NOMO-1 (cell line): ENCODE results near the gene TSPAN17.

Experiments
- DNase-seq, 2 experiments: peaks; one replicate each; lab custom pipeline; 2025; ENCODE audit not compliant: unreplicated experiment in 2 of 2; lab: John Stamatoyannopoulos, UW

The TSPAN17 gene

GRCh38 chr5:176658817-176659511 is 11.7 kb downstream of the TSPAN17 start:
- peak; percentile 11 to 15 for DNase-seq

DNA sequence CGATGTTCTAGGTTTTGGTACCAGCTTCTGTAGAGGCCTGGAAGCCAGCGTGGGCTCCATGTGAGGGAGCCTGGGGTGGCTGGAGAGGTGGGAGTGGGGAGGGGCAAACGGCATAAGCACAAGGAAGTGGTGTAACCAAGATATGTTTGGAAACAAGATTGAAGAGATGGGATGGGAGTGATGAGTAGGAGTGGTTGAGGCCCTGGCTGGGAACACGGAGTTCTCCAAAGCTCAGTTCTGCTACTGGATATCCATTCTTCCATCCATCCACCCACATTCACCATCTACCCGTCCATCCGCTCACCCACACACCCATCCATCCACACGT is 12.2 kb downstream of the TSPAN17 start:
- no peak for DNase-seq

DNA sequence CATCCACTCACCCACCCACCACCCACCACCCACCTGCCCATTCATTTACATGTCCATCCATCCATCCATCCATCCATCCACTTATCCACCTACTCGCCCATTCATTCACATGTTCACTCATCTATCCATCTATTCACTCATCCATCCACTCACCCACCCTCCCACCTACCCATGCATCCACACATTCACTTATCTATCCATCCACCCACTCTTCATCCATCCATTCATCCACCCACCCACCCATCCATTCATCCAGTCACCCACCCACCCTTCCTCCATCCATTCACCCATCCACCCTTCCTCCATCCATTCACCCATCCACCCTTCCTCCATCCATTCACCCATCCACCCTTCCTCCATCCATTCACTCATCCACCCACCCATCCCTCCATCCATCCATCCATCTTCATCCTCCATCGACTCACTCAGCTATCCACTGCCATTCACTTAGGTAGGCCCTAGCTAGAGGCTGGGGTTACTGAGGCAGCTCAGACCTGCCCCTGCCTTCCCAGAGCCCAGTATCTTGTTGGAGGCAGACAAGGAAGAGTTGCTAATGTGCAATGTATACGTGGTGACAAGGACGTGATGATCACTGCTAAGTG is 12.7 kb downstream of the TSPAN17 start:
- DNase-seq = no peak

DNA sequence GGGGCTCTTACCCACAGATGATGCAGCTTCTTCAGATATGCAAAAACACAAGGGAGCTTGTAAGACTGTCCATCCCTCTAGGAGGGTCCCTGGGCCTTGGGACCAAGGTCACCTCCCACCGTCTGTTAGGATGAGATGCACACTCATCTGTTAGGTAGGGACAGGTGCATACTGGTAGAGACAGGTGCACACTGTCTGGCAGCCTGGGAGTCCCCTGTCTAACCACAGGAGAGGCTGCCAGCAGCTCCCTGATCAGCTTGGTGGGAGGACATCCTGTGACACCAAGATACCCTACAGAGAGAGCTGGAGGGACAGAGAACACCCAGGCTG is 13.2 kb downstream of the TSPAN17 start:
- no peak for DNase-seq

- DNase-seq = peak; percentile 43 to 65
Observed at GRCh38 chr5:176660860-176661641, 13.8 kb downstream of the TSPAN17 start.

GRCh38 chr5:176661676-176662075 is 14.4 kb downstream of the TSPAN17 start:
- DNase-seq = no peak

DNA sequence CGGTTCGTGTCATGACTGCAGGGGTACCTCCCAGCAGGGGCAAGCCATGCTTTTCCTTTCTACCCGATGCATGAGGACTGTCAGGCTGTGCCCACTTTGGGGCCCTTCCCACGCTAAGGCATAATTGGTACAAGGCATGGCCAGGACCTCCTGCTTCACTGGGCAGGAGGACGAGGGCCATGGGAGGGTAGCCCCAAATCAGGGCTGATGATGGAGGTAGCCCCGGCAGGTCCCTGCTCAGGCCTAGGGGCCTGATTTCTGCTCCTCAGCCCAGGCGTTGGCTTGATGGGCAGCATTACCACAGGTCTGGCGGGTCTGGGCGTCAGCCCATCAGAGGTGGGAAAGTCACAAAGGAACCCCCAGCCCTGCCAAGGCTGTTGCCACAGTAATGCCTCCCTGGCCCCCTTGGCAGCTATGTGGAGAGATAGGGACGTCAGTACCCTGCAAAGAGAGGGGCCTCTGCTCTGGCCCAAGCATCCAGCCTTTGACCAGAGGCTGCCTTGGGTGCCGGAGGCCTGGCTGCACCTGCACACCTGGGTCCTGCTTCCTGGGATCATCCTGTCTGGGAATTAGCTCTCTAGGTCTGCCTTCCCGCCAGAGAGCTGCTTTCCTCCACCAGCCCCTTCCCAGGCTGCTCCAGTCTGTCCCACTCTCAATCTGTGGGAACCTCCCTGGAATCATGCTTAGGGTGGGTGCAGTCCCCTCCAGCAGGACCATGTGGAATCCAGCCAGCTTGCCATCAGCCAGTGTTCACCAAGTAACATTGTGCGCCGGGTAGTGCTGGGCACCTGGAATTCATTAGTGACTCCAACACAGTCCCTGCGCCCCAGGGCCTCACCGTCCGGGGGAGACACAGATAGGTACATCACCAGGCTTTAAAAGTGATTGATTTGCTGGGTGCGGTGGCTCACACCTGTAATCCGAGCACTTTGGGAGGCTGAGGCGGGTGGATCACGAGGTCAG is 15.4 kb downstream of the TSPAN17 start:
- no peak for DNase-seq

- DNase-seq = no peak
Observed at GRCh38 chr5:176663566-176663965, 16.3 kb downstream of the TSPAN17 start.

GRCh38 chr5:176664479-176664878 is 17.2 kb downstream of the TSPAN17 start:
- no peak for DNase-seq

DNA sequence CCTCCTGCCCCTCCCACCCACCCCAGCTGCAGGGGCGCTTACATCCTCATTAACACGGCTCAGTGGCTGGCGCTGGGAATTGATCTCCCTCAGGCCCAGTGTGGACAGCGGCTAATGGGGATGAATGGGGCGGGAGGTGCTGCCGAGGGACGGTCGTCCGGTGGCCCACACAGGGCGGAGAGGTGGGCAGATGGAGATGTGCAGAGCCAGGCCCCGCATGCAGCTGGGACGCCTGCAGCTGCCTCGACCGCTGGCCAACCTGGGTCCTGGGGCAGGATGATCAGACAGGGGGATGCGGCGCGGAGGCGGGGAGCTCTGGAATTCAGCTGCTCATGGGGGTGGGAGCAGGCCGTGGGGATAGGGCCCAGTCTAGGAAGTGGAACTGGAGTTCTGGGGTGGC is 17.6 kb downstream of the TSPAN17 start:
- DNase-seq = no peak

GRCh38 chr5:176665517-176665916 is 18.2 kb downstream of the TSPAN17 start:
- no peak for DNase-seq

GRCh38 chr5:176667637-176668036 is 20.4 kb downstream of the TSPAN17 start:
- DNase-seq = no peak

DNA sequence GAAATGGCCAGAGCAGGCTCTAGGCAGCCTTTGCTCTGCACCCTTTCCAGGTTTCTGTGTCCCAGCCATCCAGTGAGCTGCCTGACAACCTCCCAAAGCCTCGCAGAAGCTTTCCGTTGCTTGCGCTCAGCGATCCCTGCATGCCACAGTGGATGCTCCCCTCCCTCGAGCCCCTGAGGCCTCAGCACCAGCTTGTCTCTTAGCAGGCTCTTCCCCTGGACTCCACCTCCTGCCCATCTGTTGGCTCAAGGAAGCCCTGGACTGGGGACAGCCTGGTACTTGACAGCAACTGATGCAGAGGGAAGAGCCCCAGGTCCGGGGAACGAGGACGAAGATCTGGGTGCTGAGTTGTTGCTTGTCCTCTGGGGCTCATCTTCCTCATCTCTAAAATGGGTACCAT is 23.2 kb downstream of the TSPAN17 start:
- DNase-seq = no peak

- DNase-seq = no peak
Observed at GRCh38 chr5:176671399-176671798, 24.1 kb downstream of the TSPAN17 start.

GRCh38 chr5:176671890-176672747 is 24.8 kb downstream of the TSPAN17 start:
- no peak for DNase-seq

GRCh38 chr5:176673651-176674583 is 26.6 kb downstream of the TSPAN17 start:
- no peak for DNase-seq

- DNase-seq = no peak
Observed at GRCh38 chr5:176674799-176675198, 27.5 kb downstream of the TSPAN17 start.

DNA sequence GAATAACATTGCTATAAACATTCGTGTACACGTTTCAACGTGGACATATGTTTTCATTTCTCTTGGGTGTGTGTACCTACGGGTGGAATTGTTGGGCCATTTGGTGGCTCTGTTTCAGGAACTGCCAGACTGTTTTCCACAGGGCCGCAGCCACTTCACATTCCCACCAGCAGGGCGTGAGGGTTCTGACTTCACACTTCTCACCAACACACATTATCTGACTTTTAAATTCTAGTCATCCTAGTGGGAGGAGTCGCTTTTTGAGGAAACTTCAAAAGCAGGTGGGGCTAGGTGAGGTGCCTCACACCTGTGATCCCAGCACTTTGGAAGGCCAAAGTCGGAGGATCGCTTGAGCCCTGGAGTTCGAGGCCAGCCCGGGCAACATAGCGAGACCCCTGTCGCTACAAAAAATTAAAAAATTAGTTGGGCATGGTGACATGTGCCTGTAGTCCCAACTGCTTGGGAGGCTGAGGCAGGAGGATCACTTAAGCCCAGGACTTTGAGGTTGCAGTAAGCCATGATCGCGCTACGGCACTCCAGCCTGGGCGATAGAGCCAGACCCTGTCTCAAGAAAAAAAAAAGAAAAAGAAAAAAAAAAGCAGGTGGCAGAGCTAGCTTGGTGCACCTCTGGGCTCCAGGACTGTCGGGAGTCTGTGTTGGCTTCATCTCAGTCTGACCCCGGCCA is 28.5 kb downstream of the TSPAN17 start:
- no peak for DNase-seq
